Muscle of back (tissue), 11 donors: Measurements from ENCODE around the gene C1QTNF1. TPM values are rescaled to one million over a fixed set of nuclear protein-coding genes. Genes with fewer than 3 reads are reported as not detected.

Experiments
- DNase-seq, 3 donors: peaks; one replicate each; pipeline versions ENCODE4 v3.0.0 to v3.0.0-alpha.2; 2013
- polyA plus RNA-seq, 10 donors: library from polyadenylated mRNA; unstranded; fragments of 120-200 nt; gene quantifications; one replicate each; pipeline ENCODE4 v1.2.1, GENCODE V29; 2013; ENCODE audit not compliant: insufficient read length in 10 of 10

Gene C1QTNF1
- polyA plus RNA-seq, 10 donors, result 4.0 to 15.5 (median 5.3) TPM

DNA sequence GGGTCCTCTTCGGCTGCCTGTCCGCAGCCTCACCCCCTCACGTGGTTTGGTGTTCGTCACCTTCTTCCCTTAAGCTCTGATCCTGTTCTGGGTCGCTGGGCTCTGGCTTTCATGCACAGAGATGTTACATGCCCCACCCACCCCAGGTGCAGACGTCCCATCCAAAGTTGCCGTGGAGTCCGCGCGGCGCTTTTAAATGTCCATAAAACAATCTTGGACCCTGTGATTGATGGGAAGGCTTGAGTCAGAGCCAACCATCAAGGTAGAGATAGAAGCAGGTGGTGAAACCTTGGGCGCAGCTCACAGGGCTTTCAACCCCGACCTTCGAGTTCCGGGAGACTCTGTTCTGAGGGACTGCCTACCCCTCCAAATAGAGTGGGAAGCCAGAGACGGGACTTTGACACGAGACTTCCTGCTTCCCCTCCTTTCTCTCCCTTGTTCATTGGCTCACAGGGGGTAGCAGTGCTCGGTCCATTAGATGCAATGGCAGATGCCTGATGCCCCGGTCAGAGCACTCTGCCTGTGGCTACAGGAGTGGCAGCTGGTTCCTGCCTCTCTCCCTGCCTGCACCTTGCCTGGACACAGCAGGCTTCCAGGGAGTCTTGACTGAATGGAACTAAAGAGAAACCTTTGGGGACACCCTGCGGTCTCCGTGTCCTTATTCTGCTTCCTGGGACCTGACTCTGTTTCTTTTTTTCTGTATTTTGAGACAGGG is 54.7 kb downstream of the C1QTNF1 start:
- DNase-seq, result no peak

- DNase-seq, result no peak
Measured at GRCh38 chr17:79079421-79080200, 55.6 kb downstream of the C1QTNF1 start.

DNA sequence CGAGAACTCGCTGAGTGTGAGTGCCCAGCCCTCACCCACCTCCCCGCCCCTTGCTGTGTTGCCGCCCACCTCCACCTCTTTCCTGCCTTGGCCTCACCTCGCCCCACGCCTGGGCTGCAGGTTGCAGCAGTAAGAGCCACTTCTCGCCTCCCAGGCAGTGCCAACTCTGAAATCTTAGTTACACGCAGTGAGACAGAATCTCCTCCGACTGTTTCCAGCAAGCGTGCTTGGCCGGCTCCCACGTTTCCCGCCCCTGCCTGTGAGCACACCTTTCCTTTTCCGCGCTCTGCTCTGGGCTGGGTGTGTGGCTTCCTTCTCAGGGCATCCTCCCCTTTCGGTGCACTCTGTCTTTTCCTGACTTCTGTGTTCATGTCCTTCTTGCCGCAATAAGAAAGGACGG is 56.4 kb downstream of the C1QTNF1 start:
- no peak for DNase-seq

GRCh38 chr17:79080761-79081290 is 56.9 kb downstream of the C1QTNF1 start:
- peak in 1 of 3 donors; percentile 0 for DNase-seq

- DNase-seq, result peak in 1 of 3 donors; percentile 30
Measured at GRCh38 chr17:79081571-79082276, 57.8 kb downstream of the C1QTNF1 start.

- DNase-seq, result peak in 1 of 3 donors; percentile 65
Measured at GRCh38 chr17:79082311-79083190, 58.6 kb downstream of the C1QTNF1 start.

GRCh38 chr17:79083191-79083971 is 59.4 kb downstream of the C1QTNF1 start:
- no peak for DNase-seq

DNA sequence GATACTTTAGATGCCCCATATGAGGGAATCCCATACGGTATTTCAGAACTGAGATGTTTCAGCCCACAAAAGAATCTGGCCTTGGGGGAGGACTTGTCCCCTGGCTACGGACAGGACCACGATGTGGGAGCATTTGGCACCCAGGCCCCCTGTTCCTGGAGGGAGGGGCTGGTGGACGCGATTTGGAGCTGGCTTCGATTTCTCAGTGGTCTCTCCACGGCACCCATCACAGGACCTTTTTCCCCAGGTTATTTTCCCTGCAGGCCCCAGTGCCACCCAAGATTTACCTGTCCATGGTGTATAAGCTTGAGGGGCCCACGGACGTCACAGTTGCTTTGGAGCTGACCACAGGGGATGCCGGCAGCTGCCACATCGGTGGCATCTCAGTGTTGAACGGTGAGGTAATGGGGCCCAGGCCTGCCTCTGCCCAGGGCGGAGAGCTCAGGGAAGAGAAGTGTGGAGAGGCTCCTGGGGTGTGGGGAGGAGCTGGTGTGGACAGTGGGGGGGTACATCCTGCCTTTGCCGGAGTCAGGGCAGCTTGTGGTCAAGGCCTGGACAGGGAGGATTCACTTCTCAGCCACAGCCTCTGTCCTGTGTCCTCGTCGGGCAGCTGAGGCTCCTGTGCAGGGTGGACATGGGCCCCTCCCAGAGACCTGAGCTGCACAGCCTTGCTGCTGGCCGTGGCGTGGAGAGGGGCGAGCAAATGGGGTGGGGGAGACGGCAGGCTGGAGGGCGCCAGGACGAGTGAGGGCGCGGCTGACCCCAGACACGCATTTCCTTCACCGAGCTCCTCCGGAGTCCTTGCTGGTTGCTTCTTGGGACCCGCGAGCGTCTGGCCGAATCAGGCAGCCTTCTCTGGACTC is 60.6 kb downstream of the C1QTNF1 start:
- no peak for DNase-seq

DNA sequence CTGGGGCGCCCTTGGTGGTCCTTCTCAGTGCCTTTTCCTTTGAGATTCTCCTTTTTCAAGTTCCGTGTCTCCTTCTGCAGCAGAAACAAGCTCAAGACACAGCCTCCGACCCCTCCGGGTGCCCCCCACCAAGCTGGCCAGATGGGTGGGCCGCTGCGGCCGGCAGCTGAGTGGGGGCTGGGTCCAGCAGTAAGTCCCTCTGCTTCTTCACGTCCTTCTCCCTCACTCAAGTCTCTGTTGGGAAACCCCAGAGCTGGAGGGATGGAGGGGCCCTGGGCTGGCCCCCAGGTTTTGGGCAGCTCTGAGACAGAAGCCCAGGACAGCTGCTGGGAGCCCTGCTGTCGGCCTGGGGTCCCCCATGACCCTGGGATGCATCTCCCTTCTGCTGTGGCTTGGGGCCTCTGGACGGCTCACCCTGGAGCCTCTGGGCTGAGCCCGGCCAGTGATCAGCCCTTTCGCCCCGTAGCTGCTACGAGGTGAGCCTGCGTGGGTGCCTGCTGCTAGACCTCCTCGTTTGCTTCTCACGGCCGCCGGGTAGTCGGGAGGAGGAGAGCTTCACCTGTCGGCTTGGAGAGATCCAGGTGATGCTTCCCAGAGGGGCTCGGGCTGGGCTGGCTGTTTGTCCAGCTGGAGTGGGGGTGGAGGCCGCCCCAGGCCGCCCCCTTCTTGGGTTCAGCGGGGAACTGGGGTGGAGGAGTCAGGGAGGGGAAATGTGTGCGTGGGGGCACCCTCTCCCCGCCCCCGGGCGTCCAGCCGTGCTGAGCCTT is 61.4 kb downstream of the C1QTNF1 start:
- DNase-seq, result no peak

DNA sequence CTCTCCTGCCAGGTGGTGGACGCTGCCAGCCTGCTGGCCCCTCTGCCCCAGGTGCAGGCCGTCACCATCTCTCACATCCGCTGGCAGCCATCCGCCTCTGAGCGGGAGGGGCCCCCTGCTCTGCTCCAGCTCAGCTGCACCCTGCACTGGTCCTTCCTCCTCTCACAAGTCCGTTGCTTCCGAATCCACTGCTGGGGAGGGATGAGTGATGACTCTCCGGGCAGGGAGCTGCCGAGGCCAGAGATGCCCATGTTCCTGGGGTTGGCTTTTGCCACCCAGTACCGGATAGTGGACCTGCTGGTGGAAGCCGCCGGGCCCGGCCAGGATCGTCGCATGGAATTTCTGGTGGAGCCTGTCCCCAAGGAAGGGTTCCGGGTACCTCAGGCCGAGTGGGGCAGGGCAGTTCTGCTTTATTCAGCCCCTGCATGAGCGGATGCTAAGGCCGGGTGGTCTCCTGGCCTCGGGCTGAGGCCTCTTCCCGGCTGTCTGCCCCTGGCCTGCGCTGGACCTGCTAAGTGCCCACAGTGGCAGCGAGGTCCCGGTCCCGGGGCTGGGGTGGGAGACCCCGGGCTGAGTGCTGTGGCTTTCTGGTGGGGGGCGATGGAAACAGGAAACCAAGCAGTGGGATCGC is 62.1 kb downstream of the C1QTNF1 start:
- no peak for DNase-seq

- no peak for DNase-seq
Measured at GRCh38 chr17:79086609-79087427, 62.8 kb downstream of the C1QTNF1 start.

DNA sequence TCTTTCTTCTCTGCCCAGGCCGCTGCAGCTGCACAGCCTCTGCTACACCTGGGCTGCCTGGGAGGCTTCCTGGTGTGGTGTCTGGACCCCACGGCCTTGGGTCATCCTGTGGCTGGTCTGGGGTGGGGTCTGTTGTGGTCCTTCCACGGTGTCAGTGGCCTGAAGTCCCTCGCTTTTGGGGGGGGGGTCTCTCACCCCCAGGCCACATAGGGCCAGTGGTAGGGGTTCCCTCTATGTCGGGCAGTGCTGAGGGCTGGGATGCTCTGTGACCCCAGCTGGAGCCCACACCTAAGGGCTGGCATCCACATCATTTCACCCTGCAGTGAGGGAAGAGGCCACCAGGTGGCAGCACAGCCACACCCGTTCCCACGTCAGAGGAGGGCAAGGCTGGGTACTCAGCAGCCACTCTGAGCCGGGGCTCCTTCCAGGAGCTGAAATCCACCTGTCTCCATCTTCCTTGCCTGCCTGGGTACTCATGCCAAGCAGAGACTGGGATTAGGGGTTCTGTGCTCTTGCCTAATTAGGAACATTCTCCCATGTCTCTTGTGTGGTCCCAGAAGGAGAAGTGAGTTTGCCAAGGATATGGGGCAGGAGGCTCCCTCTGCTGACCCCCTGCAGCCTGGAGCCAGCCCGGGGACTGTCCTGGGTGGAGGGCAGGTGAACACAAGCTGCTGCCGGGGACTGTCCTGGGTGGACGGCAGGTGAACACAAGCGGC is 63.6 kb downstream of the C1QTNF1 start:
- DNase-seq, result peak; percentile 34 to 71 (median 62)

DNA sequence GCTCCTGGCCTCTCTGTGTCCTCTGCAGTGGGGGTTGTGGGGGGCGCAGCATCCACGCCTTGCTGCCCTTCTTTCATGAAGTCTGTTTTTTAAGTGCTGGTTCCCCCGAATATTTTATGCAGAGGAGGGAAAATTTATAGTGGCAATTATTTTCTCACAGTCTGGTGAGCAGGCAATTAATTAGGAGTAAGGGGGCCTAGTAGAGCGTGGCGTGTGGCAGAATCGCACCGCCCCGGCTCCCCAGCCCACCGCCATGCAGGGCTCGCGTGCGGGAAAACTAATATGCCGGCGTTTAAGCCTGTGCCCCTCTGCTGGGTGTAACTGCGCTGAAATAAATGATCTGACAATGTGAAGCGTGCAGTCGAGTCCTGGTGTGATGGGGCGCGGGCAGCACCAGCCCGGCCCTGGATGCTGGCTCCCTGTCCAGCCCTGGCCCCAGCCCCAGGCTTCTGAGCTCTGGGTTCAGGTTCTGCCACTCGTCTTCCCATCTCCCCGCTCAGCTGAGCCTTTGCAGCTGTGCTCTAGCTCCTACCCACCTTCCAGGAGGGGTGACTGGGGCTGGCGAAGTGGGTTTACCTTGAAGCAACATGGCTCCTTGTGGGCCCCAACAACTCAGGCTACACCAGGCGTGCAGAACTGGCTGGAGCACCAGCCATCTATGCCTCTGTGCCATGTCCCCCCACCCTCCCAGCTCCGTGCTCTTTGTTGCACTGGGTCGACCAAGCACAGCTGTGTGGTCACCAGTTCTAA is 64.5 kb downstream of the C1QTNF1 start:
- DNase-seq, result no peak

DNA sequence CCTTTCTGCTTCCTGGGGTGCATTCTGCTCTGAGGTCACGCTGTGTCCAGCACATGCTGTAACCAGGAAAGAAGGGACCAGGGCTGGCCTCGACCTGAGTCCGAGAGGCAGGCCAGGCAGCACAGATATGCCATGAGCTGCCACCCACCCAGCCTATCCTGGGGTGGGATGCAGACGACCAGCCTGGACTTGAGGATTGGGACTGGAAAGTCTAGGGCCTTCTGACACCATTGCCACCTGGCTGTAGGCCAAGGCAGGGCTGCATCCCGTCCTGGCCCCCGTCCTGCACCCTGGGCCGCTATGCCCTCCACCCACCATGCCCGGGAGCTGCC is 65.0 kb downstream of the C1QTNF1 start:
- DNase-seq, result no peak

GRCh38 chr17:79089720-79090442 is 65.9 kb downstream of the C1QTNF1 start:
- DNase-seq, result no peak
